GM12874 (cell line): ENCODE measurements around the gene RFPL3.

Source experiments
- CTCF ChIP-seq: IDR thresholded peaks from 2 replicates; pipeline ENCODE4 v1.5.1; 2011; ENCODE audit warnings: low read depth, mild to moderate bottlenecking, control low read depth, low read length, moderate library complexity; ENCODE audit not compliant: insufficient read depth

Gene RFPL3

GRCh38 chr22:32313532-32313931 is 44.1 kb upstream of the RFPL3 start:
- no peak for TF ChIP-seq CTCF

GRCh38 chr22:32317524-32317923 is 40.1 kb upstream of the RFPL3 start:
- no peak for TF ChIP-seq CTCF

- TF ChIP-seq CTCF = no peak
These were observed 39.3 kb upstream of the RFPL3 start for GRCh38 chr22:32318361-32318760.

- TF ChIP-seq CTCF = no peak
These were observed 37.7 kb upstream of the RFPL3 start for GRCh38 chr22:32319861-32320406.

GRCh38 chr22:32322986-32323385 is 34.7 kb upstream of the RFPL3 start:
- no peak for TF ChIP-seq CTCF

GRCh38 chr22:32323513-32324164 is 34.0 kb upstream of the RFPL3 start:
- TF ChIP-seq CTCF = no peak

GRCh38 chr22:32324505-32325415 is 32.9 kb upstream of the RFPL3 start:
- TF ChIP-seq CTCF = no peak
